GM21786 (cell line): ENCODE measurements around the gene SAMM50.

Source experiments
- ATAC-seq: cut with Tn5 transposase; IDR thresholded peaks from one replicate; pipeline ENCODE4 v1.9.1; 2021; ENCODE audit not compliant: unreplicated experiment

Gene SAMM50

GRCh38 chr22:44026630-44027511, 71.6 kb downstream of the SAMM50 start:
- ATAC-seq = peak; percentile 50

DNA sequence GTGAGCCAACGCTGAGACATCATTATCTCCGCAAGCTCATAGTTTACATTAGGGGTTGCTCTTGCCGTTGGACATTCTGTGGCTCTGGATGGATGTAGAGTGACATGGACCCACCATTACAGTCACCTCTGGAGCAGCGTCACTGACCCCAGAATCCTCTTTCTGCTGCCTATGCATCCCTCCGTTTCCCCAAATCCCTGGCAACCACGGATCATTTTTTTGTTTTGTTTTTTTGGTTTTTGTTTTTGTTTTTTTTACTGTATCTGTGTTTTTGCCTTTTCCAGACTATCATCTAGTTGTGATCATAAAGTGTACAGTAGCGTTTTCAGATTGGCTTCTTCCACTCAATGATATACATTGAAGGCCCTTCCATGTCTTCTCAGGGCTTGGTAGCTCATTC, 72.8 kb downstream of the SAMM50 start:
- ATAC-seq = no peak

GRCh38 chr22:44029069-44029468, 73.8 kb downstream of the SAMM50 start:
- ATAC-seq = no peak

- ATAC-seq = no peak
These were observed 74.9 kb downstream of the SAMM50 start for GRCh38 chr22:44030051-44030701.

DNA sequence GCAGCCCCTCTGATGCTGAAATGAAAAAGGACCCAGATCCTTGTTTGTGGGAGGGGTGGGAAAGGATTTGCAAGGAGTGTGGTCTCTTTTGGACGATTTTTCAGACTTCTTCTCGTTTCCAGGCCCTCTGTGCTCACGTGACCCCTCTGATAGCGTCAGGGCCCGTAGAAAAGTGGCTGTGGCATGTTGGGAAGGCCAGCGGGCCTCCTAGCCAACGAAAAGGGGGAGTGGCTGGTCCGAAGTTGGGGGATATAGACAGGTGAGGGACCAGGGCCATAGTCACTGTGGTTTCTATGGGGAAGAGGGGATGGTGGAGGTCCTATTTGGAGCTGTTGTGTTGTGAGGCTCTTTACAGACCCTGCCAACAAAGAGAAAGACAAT, 75.5 kb downstream of the SAMM50 start:
- no peak for ATAC-seq

- no peak for ATAC-seq
These were observed 76.1 kb downstream of the SAMM50 start for GRCh38 chr22:44031158-44031952.

- no peak for ATAC-seq
These were observed 77.0 kb downstream of the SAMM50 start for GRCh38 chr22:44032126-44032730.

DNA sequence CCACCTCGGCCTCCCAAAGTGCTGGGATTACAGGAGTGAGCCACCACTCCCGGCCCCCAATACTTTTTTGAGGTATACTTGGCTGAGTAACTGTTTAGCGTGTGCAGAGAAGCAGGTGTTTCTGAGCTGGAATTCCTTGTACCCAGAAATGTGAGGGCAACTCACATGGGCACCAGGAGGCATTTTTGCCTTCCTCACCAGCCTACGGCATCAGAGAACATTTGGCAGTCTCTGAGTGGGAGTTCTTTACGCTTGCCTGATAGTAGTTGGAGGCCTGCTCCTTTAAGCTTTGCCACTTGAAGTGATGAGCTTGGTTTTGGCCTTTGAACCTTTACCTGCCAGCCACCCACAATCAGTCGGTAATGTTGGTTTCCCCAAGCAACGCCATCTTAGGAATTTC, 78.0 kb downstream of the SAMM50 start:
- no peak for ATAC-seq

- no peak for ATAC-seq
These were observed 78.5 kb downstream of the SAMM50 start for GRCh38 chr22:44033694-44034093.

- no peak for ATAC-seq
These were observed 82.5 kb downstream of the SAMM50 start for GRCh38 chr22:44037519-44038375.

DNA sequence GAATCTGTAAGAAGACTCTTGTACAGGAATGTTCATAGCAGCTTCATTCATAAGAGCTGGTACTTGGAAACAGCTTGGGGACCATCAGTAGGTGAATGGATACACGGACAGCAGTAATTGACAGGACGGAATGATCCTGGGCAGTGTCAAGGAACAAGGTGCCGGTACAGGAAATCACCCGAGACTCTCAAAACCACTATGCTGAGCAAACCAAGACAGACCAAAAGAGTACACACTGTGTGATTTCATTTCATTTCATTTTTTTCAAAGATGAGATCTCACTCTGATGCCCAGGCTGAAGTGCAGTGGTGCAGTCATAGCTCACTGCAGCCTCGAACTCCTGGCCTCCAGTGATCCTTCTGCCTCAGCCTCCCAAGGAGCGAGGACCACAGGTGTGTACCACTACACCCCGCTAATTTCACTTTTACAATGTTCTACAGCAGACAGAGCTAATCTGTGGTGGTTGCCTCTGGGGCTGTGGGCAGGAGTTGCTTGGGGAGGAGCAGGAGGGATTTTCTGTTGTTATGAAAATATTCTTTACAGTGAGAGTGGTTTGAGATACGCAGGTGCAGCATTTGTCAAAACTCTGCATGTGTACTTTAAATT, 84.4 kb downstream of the SAMM50 start:
- no peak for ATAC-seq

DNA sequence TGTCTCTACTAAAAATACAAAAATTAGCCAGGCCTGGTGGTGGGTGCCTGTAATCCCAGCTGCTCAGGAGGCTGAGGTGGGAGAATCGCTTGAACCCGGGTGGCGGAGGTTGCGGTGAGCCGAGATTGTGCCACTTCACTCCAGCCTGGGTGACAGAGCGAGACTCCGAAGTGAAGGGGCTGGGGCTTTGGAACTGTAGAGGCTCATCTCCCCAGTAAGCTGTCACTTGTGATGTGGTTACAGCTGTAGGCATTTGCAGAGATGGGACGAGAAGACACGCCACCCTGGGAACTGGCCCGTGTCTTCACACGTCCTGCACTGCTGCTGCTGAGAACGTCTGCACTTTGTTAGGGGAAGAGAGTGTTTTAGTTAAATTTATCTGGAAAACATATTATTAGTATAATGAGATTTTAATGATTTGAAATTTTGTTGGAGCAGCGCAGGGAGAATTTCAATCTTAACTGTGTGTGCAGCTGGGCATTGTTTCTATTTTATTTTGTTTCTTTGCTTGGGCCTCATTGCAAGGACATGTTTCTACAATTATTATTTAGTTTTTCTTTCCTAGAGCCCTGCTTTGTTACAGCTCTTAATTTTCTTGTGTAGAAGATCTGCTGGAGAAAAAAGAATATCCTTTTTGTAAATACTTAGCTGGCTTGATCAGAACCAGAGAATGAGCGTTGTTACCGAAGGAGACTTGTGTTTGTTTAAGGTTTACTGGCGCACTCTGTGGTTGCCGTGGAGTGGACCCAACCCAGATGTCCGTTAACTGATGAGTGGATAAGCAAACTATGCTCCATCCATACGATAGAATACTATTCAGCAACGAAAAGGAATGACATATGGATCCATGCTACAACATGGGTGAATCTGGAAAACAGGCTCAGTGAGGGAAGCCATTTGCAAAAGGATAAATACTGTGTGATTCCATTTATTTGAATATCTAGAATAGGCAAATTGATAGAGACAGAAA, 87.3 kb downstream of the SAMM50 start:
- peak; percentile 68 for ATAC-seq

GRCh38 chr22:44045145-44045544, 89.9 kb downstream of the SAMM50 start:
- ATAC-seq = no peak
